SIG-M5 treated with dmso at 0.1 percent for 504 hours (cell line): ENCODE measurements around the gene ARHGAP26.

Source experiments
- DNase-seq: peaks from one replicate; lab custom pipeline; 2025; ENCODE audit not compliant: unreplicated experiment; lab: John Stamatoyannopoulos, UW

Gene ARHGAP26

GRCh38 chr5:143248822-143249579, 478.8 kb downstream of the ARHGAP26 start:
- no peak for DNase-seq

- no peak for DNase-seq
Measured at GRCh38 chr5:143249851-143250250, 479.7 kb downstream of the ARHGAP26 start.

GRCh38 chr5:143251190-143251589, 481.0 kb downstream of the ARHGAP26 start:
- DNase-seq: no peak

GRCh38 chr5:143251946-143252345, 481.8 kb downstream of the ARHGAP26 start:
- DNase-seq: no peak

GRCh38 chr5:143254819-143255218, 484.6 kb downstream of the ARHGAP26 start:
- no peak for DNase-seq

GRCh38 chr5:143258559-143259253, 488.5 kb downstream of the ARHGAP26 start:
- no peak for DNase-seq

- DNase-seq: no peak
Measured at GRCh38 chr5:143259254-143259605, 489.1 kb downstream of the ARHGAP26 start.

GRCh38 chr5:143261748-143262392, 491.7 kb downstream of the ARHGAP26 start:
- DNase-seq: peak; percentile 55

GRCh38 chr5:143262393-143263174, 492.4 kb downstream of the ARHGAP26 start:
- no peak for DNase-seq

- no peak for DNase-seq
Measured at GRCh38 chr5:143263272-143263810, 493.2 kb downstream of the ARHGAP26 start.

GRCh38 chr5:143265995-143266394, 495.8 kb downstream of the ARHGAP26 start:
- DNase-seq: no peak

GRCh38 chr5:143267186-143267585, 497.0 kb downstream of the ARHGAP26 start:
- DNase-seq: no peak

GRCh38 chr5:143268388-143268787, 498.2 kb downstream of the ARHGAP26 start:
- no peak for DNase-seq

- no peak for DNase-seq
Measured at GRCh38 chr5:143271431-143271830, 501.3 kb downstream of the ARHGAP26 start.

GRCh38 chr5:143274952-143275351, 504.8 kb downstream of the ARHGAP26 start:
- no peak for DNase-seq

- DNase-seq: peak; percentile 17
Measured at GRCh38 chr5:143275512-143276363, 505.6 kb downstream of the ARHGAP26 start.

GRCh38 chr5:143277536-143277935, 507.4 kb downstream of the ARHGAP26 start:
- DNase-seq: no peak
